C4-2B (cell line): Measurements from ENCODE around the gene UBTD2.

Source experiments
- CTCF ChIP-seq: fragments of 450-650 bp; conservative IDR thresholded peaks from 2 replicates; pipeline ENCODE4 v1.5.1; 2017; ENCODE audit warnings: mild to moderate bottlenecking
- ZFX ChIP-seq: fragments of 450-650 bp; IDR thresholded peaks from 2 replicates; pipeline ENCODE4 v1.6.1; 2017

- TF ChIP-seq CTCF (no peak), ZFX (no peak)
Observed at GRCh38 chr5:172189693-172190296, 93.8 kb downstream of the UBTD2 start.
